HepG2 (cell line): ENCODE results near the gene FAM168A. TPM values are rescaled to one million over a fixed set of nuclear protein-coding genes. Genes with fewer than 3 reads are reported as not detected.
A peak's percentile ranks its signal among the peaks of the same experiment; 100 is the strongest.

Experiments
- ATAC-seq: fragments of 200-7000 bp; cut with Tn5 transposase; 3 replicates; pipeline ENCODE4 v1.9.1; 2020; ENCODE audit warnings: mild to moderate bottlenecking, moderate library complexity
- BruUV-seq: library from RNA; stranded (reverse); fragments of 400-500 nt; replicated peaks from 2 replicates; lab custom pipeline; 2021; lab: Mats Ljungman, UMichigan
- CTCF ChIA-PET: fragments of 300-600 bp; formaldehyde crosslinking; extraction: SDS; loops from one replicate; lab custom pipeline; 2021; ENCODE audit warnings: low total read pairs, inconsistent platforms, low intra/inter-chr PET ratio; lab: Yijun Ruan, JAX
- POLR2A ChIA-PET: fragments of 350-600 bp; sonication (Branson Sonifier 250); formaldehyde crosslinking; loops from one replicate; lab custom pipeline; 2020; ENCODE audit warnings: antibody characterized with exemption, inconsistent platforms; lab: Yijun Ruan, JAX
- DNase-seq: peaks from one replicate; pipeline ENCODE4 v3.0.0-alpha.2; 2015; ENCODE audit warnings: low spot score
- FAIRE-seq: peaks from 3 replicates; lab custom pipeline; 2011; peaks lifted over from hg19 to GRCh38; lab: Jason Lieb, UNC
- H2AFZ ChIP-seq: one replicate; pipeline ENCODE4 v1.6.1; 2011; ENCODE audit warnings: low read length, inconsistent platforms
- H3K27ac ChIP-seq: fragments of 300-600 bp; 3 replicates; pipeline ENCODE4 v1.8.0; 2011; ENCODE audit warnings: mixed run types, mild to moderate bottlenecking, mixed read lengths, low read length, inconsistent platforms; ENCODE audit not compliant: insufficient read depth; ENCODE audit errors: extremely low read length
- H3K27me3 ChIP-seq, 2 experiments: fragments of 200-600 bp in 1 of 2; 2 replicates in 1 of 2; 3 replicates in 1 of 2; pipeline versions ENCODE4 v1.6.0 to v1.8.0; 2011; ENCODE audit warnings: low read length in 2 of 2, mild to moderate bottlenecking in 2 of 2, moderate library complexity in 2 of 2, inconsistent platforms in 1 of 2; ENCODE audit not compliant: insufficient read depth in 2 of 2, control insufficient read depth in 1 of 2
- H3K36me3 ChIP-seq, 2 experiments: fragments of 200-600 bp in 1 of 2; replicated peaks in 1 of 2; 2 replicates in 1 of 2; 3 replicates in 1 of 2; pipeline versions ENCODE4 v1.5.1 to v1.8.0; 2011; ENCODE audit warnings: low read length in 2 of 2, inconsistent platforms in 1 of 2; ENCODE audit not compliant: insufficient read depth in 2 of 2, control insufficient read depth in 1 of 2
- H3K4me1 ChIP-seq: 2 replicates; pipeline ENCODE4 v1.5.1; 2012; ENCODE audit warnings: low read length, inconsistent platforms; ENCODE audit not compliant: insufficient read depth
- H3K4me2 ChIP-seq: 2 replicates; pipeline ENCODE4 v1.6.0; 2011; ENCODE audit warnings: low read depth, low read length, inconsistent platforms
- H3K4me3 ChIP-seq, 3 experiments: fragments of 200-600 bp in 1 of 3; sonication (generic), shearing (Covaris generic) in 1 of 3; replicated peaks in 1 of 3; 2 replicates each; pipeline ENCODE4 v1.5.1; 2011 to 2016; ENCODE audit warnings: low read length in 3 of 3, inconsistent platforms in 2 of 3, low read depth in 2 of 3, mild to moderate bottlenecking in 2 of 3, control low read depth in 1 of 3, mixed read lengths in 1 of 3; ENCODE audit not compliant: insufficient read depth in 1 of 3
- H3K79me2 ChIP-seq: one replicate; pipeline ENCODE4 v1.6.1; 2011; ENCODE audit warnings: low read length, inconsistent platforms; ENCODE audit not compliant: insufficient read depth
- H3K9ac ChIP-seq: 2 replicates; pipeline ENCODE4 v1.6.0; 2011; ENCODE audit warnings: mild to moderate bottlenecking, low read depth, low read length, inconsistent platforms; ENCODE audit not compliant: insufficient read depth
- H3K9me3 ChIP-seq: 2 replicates; pipeline ENCODE4 v1.5.1; 2012; ENCODE audit warnings: mild to moderate bottlenecking, low read length
- H4K20me1 ChIP-seq: 2 replicates; pipeline ENCODE4 v1.6.0; 2011; ENCODE audit warnings: inconsistent platforms, mild to moderate bottlenecking, low read length, moderate library complexity; ENCODE audit not compliant: insufficient read depth
- ARNT2 ChIP-seq: sonication (generic); formaldehyde crosslinking; IDR thresholded peaks from 2 replicates; pipeline ENCODE4 v1.8.0; 2022; ENCODE audit warnings: mild to moderate bottlenecking, low read depth, missing genetic modification reagents, moderate library complexity
- CBX1 ChIP-seq: IDR thresholded peaks from one replicate; pipeline ENCODE4 v1.6.1; 2016; ENCODE audit warnings: antibody characterized with exemption, low read depth
- DNMT1 ChIP-seq: sonication (generic); formaldehyde crosslinking; IDR thresholded peaks from 2 replicates; pipeline ENCODE4 v1.5.1; 2020; ENCODE audit warnings: mild to moderate bottlenecking, missing genetic modification reagents
- ESRRA ChIP-seq: sonication (generic); formaldehyde crosslinking; IDR thresholded peaks from 2 replicates; pipeline ENCODE4 v1.5.1; 2020; ENCODE audit warnings: mild to moderate bottlenecking, low read depth, missing genetic modification reagents
- HMG20B ChIP-seq: conservative IDR thresholded peaks from 2 replicates; pipeline ENCODE4 v1.6.1; 2016; ENCODE audit warnings: missing genetic modification reagents, missing compliant biosample characterization
- KDM3A ChIP-seq: IDR thresholded peaks from 2 replicates; pipeline ENCODE4 v1.6.1; 2018; ENCODE audit warnings: low read depth, missing compliant biosample characterization
- SALL1 ChIP-seq: sonication (generic); formaldehyde crosslinking; IDR thresholded peaks from 2 replicates; pipeline ENCODE4 v1.8.0; 2022; ENCODE audit warnings: mild to moderate bottlenecking, missing genetic modification reagents
- ZNF253 ChIP-seq: sonication (generic); formaldehyde crosslinking; IDR thresholded peaks from 2 replicates; pipeline ENCODE4 v1.8.0; 2022; ENCODE audit warnings: mild to moderate bottlenecking, missing genetic modification reagents, borderline replicate concordance
- ZNF263 ChIP-seq: sonication (generic); formaldehyde crosslinking; IDR thresholded peaks from 2 replicates; pipeline ENCODE4 v1.4.0; 2020; ENCODE audit warnings: missing genetic modification reagents
- ZNF841 ChIP-seq: sonication (generic); formaldehyde crosslinking; IDR thresholded peaks from 2 replicates; pipeline ENCODE4 v1.8.1; 2023; ENCODE audit warnings: missing genetic modification reagents, borderline replicate concordance
- ZNF883 ChIP-seq: sonication (generic); formaldehyde crosslinking; IDR thresholded peaks from 2 replicates; pipeline ENCODE4 v1.5.1; 2020; ENCODE audit warnings: mild to moderate bottlenecking, missing genetic modification reagents; ENCODE audit errors: not compliant biosample characterization
- WGBS: methylation state at CpG from one replicate; pipeline ENCODE4 v1.1.6; 2017; ENCODE audit warnings: low lambda C conversion rate; 5-methylcytosine and 5-hydroxymethylcytosine counted together
- in situ Hi-C: cut with HindIII; loops from 2 replicates; pipeline ENCODE4 v1.10.0; 2017; ENCODE audit warnings: low pct_unique_long_range_greater_than_20kb; ENCODE audit not compliant: extremely low pct_ligation_motif_present
- intact Hi-C: fragments of 100-400 bp; cut with micrococcal nuclease; formaldehyde crosslinking; loops from one replicate; pipeline ENCODE4 v1.10.0; 2022; ENCODE audit not compliant: unreplicated experiment
- polyA plus RNA-seq, 8 experiments: library from polyadenylated mRNA; depleted of rRNA in 3 of 8; stranded (reverse) in 7 of 8; unstranded in 1 of 8; fragments of >200 nt; fragmentation: Illumina TruSeq in 4 of 8; extraction: Trizol in 4 of 8; gene quantifications; 2 replicates each; pipeline versions ENCODE4 v1.2.1 to v1.2.3, GENCODE V29; 2011 to 2016; ENCODE audit warnings: low read depth in 4 of 8, missing spikeins in 1 of 8, mixed read lengths in 1 of 8; ENCODE audit not compliant: insufficient read depth in 1 of 8
- total RNA-seq, 5 experiments: library from RNA; depleted of rRNA; stranded (reverse); fragments of >200 nt; fragmentation: Illumina TruSeq; extraction: Trizol; gene quantifications; 2 replicates each; pipeline ENCODE4 v1.2.3, GENCODE V29; 2016; ENCODE audit warnings: low read depth in 1 of 5
- TF ChIP-seq, protein P1 (sequence below): sonication (generic); formaldehyde crosslinking; IDR thresholded peaks from 2 replicates; pipeline ENCODE4 v1.4.0; 2020; ENCODE audit warnings: missing genetic modification reagents
- TF ChIP-seq, protein P2 (sequence below): sonication (generic); formaldehyde crosslinking; IDR thresholded peaks from 2 replicates; pipeline ENCODE4 v1.5.1; 2020; ENCODE audit warnings: mild to moderate bottlenecking, missing genetic modification reagents, moderate library complexity
- TF ChIP-seq, protein P3 (sequence below): sonication (generic); formaldehyde crosslinking; IDR thresholded peaks from 2 replicates; pipeline ENCODE4 v1.4.0; 2020; ENCODE audit warnings: missing genetic modification reagents; ENCODE audit errors: not compliant biosample characterization
- TF ChIP-seq, protein P4 (sequence below): IDR thresholded peaks from 2 replicates; pipeline ENCODE4 v1.6.1; 2016; ENCODE audit warnings: low read depth, control low read depth

FAM168A gene
- total and polyA plus RNA-seq, 2 of the 13 experiments (the other 11 are each of a cell fraction or from before 2014, with no cell fraction given), result 13.9 to 15.8 TPM

DNA sequence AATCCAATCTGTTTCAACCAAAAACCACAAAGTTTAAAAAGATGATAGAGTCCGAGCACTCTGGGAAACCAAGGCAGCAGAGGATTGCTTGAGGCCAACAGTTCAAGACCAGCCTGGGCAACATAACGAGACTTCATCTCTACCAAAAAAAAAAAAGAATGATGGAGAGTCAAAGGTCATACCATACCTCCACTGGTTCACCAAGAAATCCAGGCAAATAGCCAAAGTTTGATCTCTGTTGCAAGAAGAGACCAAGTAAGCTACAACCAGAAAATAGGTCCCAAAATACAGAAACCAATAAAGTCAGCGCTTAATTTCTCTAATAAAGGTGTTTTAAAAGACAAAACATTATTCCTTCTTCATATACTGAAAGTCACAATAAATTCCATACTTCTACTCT, 13.1 kb downstream of the FAM168A start:
- WGBS, result 96% methylated on average over 3 of the region's 3 CpGs
- no peak for DNase-seq
- intact Hi-C loops (no loop called here), in situ Hi-C loops (no loop called here)
- H3K4me2 ChIP-seq, result no peak overlapping the region
- no peak overlapping the region for H3K4me3 ChIP-seq
- no peak overlapping the region for H3K27ac ChIP-seq
- no peaks in the 10 kb centered on the region for H3K27me3 ChIP-seq
- H3K9me3 ChIP-seq, result no peaks in the 10 kb centered on the region
- CTCF ChIA-PET, result no interaction called here
- FAIRE-seq, result peak; percentile 18
- H2AFZ ChIP-seq, result no peak overlapping the region
- POLR2A ChIA-PET, result no interaction called here
- H3K9ac ChIP-seq, result no peak overlapping the region
- peaks cover 12% of the 10 kb centered on the region for H3K79me2 ChIP-seq
- BruUV-seq, result no TSS peak
- no peak for ATAC-seq
- H4K20me1 ChIP-seq, result 0 out of 2 replicates have a peak, but pooled peaks cover 4% of the 10 kb centered on the region
- H3K4me1 ChIP-seq, result no peaks in the 10 kb centered on the region
- 0 out of 5 replicates have a peak, but pooled peaks cover 0 to 4% of the 10 kb centered on the region in 2 experiments for H3K36me3 ChIP-seq
- TF ChIP-seq, protein P1, sequence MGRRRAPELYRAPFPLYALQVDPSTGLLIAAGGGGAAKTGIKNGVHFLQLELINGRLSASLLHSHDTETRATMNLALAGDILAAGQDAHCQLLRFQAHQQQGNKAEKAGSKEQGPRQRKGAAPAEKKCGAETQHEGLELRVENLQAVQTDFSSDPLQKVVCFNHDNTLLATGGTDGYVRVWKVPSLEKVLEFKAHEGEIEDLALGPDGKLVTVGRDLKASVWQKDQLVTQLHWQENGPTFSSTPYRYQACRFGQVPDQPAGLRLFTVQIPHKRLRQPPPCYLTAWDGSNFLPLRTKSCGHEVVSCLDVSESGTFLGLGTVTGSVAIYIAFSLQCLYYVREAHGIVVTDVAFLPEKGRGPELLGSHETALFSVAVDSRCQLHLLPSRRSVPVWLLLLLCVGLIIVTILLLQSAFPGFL, result no peak
- TF ChIP-seq, protein P2, sequence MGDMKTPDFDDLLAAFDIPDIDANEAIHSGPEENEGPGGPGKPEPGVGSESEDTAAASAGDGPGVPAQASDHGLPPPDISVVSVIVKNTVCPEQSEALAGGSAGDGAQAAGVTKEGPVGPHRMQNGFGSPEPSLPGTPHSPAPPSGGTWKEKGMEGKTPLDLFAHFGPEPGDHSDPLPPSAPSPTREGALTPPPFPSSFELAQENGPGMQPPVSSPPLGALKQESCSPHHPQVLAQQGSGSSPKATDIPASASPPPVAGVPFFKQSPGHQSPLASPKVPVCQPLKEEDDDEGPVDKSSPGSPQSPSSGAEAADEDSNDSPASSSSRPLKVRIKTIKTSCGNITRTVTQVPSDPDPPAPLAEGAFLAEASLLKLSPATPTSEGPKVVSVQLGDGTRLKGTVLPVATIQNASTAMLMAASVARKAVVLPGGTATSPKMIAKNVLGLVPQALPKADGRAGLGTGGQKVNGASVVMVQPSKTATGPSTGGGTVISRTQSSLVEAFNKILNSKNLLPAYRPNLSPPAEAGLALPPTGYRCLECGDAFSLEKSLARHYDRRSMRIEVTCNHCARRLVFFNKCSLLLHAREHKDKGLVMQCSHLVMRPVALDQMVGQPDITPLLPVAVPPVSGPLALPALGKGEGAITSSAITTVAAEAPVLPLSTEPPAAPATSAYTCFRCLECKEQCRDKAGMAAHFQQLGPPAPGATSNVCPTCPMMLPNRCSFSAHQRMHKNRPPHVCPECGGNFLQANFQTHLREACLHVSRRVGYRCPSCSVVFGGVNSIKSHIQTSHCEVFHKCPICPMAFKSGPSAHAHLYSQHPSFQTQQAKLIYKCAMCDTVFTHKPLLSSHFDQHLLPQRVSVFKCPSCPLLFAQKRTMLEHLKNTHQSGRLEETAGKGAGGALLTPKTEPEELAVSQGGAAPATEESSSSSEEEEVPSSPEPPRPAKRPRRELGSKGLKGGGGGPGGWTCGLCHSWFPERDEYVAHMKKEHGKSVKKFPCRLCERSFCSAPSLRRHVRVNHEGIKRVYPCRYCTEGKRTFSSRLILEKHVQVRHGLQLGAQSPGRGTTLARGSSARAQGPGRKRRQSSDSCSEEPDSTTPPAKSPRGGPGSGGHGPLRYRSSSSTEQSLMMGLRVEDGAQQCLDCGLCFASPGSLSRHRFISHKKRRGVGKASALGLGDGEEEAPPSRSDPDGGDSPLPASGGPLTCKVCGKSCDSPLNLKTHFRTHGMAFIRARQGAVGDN, result no peak
- no peak for TF ChIP-seq HMG20B (CRISPR knock-in tag)
- TF ChIP-seq DNMT1 (CRISPR knock-in tag), result no peak
- no peak for TF ChIP-seq SALL1 (CRISPR knock-in tag)
- no peak for TF ChIP-seq ZNF263 (CRISPR knock-in tag)
- TF ChIP-seq, protein P3, sequence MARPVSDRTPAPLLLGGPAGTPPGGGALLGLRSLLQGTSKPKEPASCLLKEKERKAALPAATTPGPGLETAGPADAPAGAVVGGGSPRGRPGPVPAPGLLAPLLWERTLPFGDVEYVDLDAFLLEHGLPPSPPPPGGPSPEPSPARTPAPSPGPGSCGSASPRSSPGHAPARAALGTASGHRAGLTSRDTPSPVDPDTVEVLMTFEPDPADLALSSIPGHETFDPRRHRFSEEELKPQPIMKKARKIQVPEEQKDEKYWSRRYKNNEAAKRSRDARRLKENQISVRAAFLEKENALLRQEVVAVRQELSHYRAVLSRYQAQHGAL (CRISPR knock-in tag), result no peak
- TF ChIP-seq, protein P4, sequence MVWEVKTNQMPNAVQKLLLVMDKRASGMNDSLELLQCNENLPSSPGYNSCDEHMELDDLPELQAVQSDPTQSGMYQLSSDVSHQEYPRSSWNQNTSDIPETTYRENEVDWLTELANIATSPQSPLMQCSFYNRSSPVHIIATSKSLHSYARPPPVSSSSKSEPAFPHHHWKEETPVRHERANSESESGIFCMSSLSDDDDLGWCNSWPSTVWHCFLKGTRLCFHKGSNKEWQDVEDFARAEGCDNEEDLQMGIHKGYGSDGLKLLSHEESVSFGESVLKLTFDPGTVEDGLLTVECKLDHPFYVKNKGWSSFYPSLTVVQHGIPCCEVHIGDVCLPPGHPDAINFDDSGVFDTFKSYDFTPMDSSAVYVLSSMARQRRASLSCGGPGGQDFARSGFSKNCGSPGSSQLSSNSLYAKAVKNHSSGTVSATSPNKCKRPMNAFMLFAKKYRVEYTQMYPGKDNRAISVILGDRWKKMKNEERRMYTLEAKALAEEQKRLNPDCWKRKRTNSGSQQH, result no peak
- no peak for TF ChIP-seq ESRRA (CRISPR knock-in tag)
- TF ChIP-seq KDM3A (CRISPR knock-in tag), result no peak
- TF ChIP-seq ZNF883 (CRISPR knock-in tag), result no peak
- TF ChIP-seq ZNF841 (CRISPR knock-in tag), result no peak
- TF ChIP-seq ARNT2 (CRISPR knock-in tag), result no peak
- TF ChIP-seq CBX1, result no peak
- no peak for TF ChIP-seq ZNF253
